ENCODE data around the gene ZBTB38.

- TF ChIP-seq YY1 (IDR thresholded peaks at IDR 0.05; ENCODE audit: insufficient read depth, insufficient read length) (no peak), ZNF274 (IDR thresholded peaks at IDR 0.05; ENCODE audit: low read depth, low read length) (no peak)
These were observed 13.8 kb upstream of the ZBTB38 start for GRCh38 chr3:141354517-141354916.
